HEK293 (cell line): ENCODE results near the gene CLDN7.

ENCODE experiments used
- CTCF ChIA-PET: fragments of 350-600 bp; formaldehyde crosslinking; extraction: SDS; loops from one replicate; lab custom pipeline; 2021; ENCODE audit warnings: antibody characterized with exemption; lab: Yijun Ruan, JAX
- POLR2A ChIA-PET: fragments of 300-600 bp; formaldehyde crosslinking; extraction: SDS; loops from one replicate; lab custom pipeline; 2020; ENCODE audit warnings: antibody characterized with exemption, inconsistent platforms; lab: Yijun Ruan, JAX
- H3K27ac ChIP-seq: fragments of 200-500 bp; sonication (Bioruptor generic); 2 replicates; pipeline ENCODE4 v1.5.1; 2014; ENCODE audit warnings: low read depth, low read length, control low read depth, inconsistent platforms; ENCODE audit errors: extremely low read depth
- H3K36me3 ChIP-seq, 2 experiments: fragments of 200-500 bp in 1 of 2; sonication (Bioruptor generic) in 1 of 2; 1 replicate in 1 of 2; 2 replicates in 1 of 2; pipeline ENCODE4 v1.5.1; 2014 to 2017; ENCODE audit warnings: inconsistent platforms in 2 of 2, low read length in 2 of 2; ENCODE audit not compliant: control insufficient read depth in 2 of 2, insufficient read depth in 1 of 2
- H3K4me1 ChIP-seq: fragments of 200-500 bp; sonication (Bioruptor generic); 2 replicates; pipeline ENCODE4 v1.5.1; 2014; ENCODE audit warnings: mild to moderate bottlenecking, low read length, inconsistent platforms; ENCODE audit not compliant: control insufficient read depth, insufficient read depth
- H3K4me3 ChIP-seq: 2 replicates; pipeline ENCODE4 v1.5.1; 2011; ENCODE audit warnings: low read depth, mild to moderate bottlenecking, control low read depth, low read length, moderate library complexity
- H3K9me3 ChIP-seq: fragments of 200-500 bp; sonication (Bioruptor generic); 2 replicates; pipeline ENCODE4 v1.5.1; 2014; ENCODE audit warnings: low read depth, low read length, inconsistent platforms; ENCODE audit not compliant: control insufficient read depth, insufficient read depth
- HOXC10 ChIP-seq: sonication (generic); formaldehyde crosslinking; IDR thresholded peaks from 2 replicates; pipeline ENCODE4 v1.8.1; 2023; ENCODE audit warnings: mild to moderate bottlenecking, missing genetic modification reagents
- IKZF3 ChIP-seq: fragments of 450-650 bp; IDR thresholded peaks from 2 replicates; pipeline ENCODE4 v1.5.0; 2018; ENCODE audit warnings: missing biosample characterization, mild to moderate bottlenecking, missing genetic modification characterization, moderate library complexity
- KLF7 ChIP-seq: fragments of 450-650 bp; formaldehyde crosslinking; IDR thresholded peaks from 2 replicates; pipeline ENCODE4 v1.5.1; 2016; ENCODE audit warnings: missing biosample characterization, missing genetic modification characterization, borderline replicate concordance
- KLF8 ChIP-seq: fragments of 450-650 bp; formaldehyde crosslinking; IDR thresholded peaks from 2 replicates; pipeline ENCODE4 v1.5.1; 2016; ENCODE audit warnings: missing biosample characterization, missing genetic modification characterization
- KLF9 ChIP-seq: fragments of 450-650 bp; formaldehyde crosslinking; IDR thresholded peaks from 2 replicates; pipeline ENCODE4 v1.5.1; 2016; ENCODE audit warnings: missing biosample characterization, missing genetic modification characterization, low read depth
- PRDM1 ChIP-seq: fragments of 450-650 bp; formaldehyde crosslinking; IDR thresholded peaks from 2 replicates; pipeline ENCODE4; 2016; ENCODE audit warnings: missing biosample characterization, missing genetic modification characterization
- SP7 ChIP-seq: fragments of 450-650 bp; formaldehyde crosslinking; IDR thresholded peaks from 2 replicates; pipeline ENCODE4 v1.5.1; 2016; ENCODE audit warnings: missing biosample characterization, missing genetic modification characterization
- ZBTB17 ChIP-seq: fragments of 450-650 bp; formaldehyde crosslinking; IDR thresholded peaks from 2 replicates; pipeline ENCODE4 v1.5.1; 2016; ENCODE audit warnings: missing biosample characterization, missing genetic modification characterization
- ZEB2 ChIP-seq: fragments of 450-650 bp; formaldehyde crosslinking; IDR thresholded peaks from 2 replicates; pipeline ENCODE4 v1.5.1; 2016; ENCODE audit warnings: missing biosample characterization, missing genetic modification characterization
- ZNF175 ChIP-seq: fragments of 450-650 bp; formaldehyde crosslinking; IDR thresholded peaks from 2 replicates; pipeline ENCODE4 v1.5.1; 2016; ENCODE audit warnings: missing biosample characterization, missing genetic modification characterization
- ZNF211 ChIP-seq: fragments of 450-650 bp; formaldehyde crosslinking; IDR thresholded peaks from 2 replicates; pipeline ENCODE4 v1.5.1; 2016; ENCODE audit warnings: low read depth, missing biosample characterization, missing genetic modification characterization
- ZNF394 ChIP-seq: fragments of 450-650 bp; formaldehyde crosslinking; IDR thresholded peaks from 2 replicates; pipeline ENCODE4 v1.5.1; 2016; ENCODE audit warnings: missing biosample characterization, missing genetic modification characterization, mild to moderate bottlenecking, moderate library complexity, borderline replicate concordance
- ZNF426 ChIP-seq: fragments of 450-650 bp; formaldehyde crosslinking; IDR thresholded peaks from 2 replicates; pipeline ENCODE4 v1.5.1; 2017; ENCODE audit warnings: missing biosample characterization, missing genetic modification characterization, mild to moderate bottlenecking, inconsistent platforms, moderate library complexity
- ZNF549 ChIP-seq: fragments of 450-650 bp; IDR thresholded peaks from 2 replicates; pipeline ENCODE4 v1.5.1; 2018; ENCODE audit warnings: missing biosample characterization, missing genetic modification characterization, mild to moderate bottlenecking, inconsistent platforms, moderate library complexity
- ZNF571 ChIP-seq: fragments of 450-650 bp; formaldehyde crosslinking; IDR thresholded peaks from 2 replicates; pipeline ENCODE4 v1.5.0; 2017; ENCODE audit warnings: missing biosample characterization, missing genetic modification characterization
- ZNF610 ChIP-seq: fragments of 450-650 bp; formaldehyde crosslinking; IDR thresholded peaks from 2 replicates; pipeline ENCODE4 v1.5.1; 2016; ENCODE audit warnings: missing biosample characterization, missing genetic modification characterization, borderline replicate concordance
- TF ChIP-seq, protein P1 (sequence below): fragments of 450-650 bp; formaldehyde crosslinking; IDR thresholded peaks from 2 replicates; pipeline ENCODE4 v1.5.1; 2016; ENCODE audit warnings: missing biosample characterization, missing genetic modification characterization
- TF ChIP-seq, protein P2 (sequence below): fragments of 450-650 bp; formaldehyde crosslinking; IDR thresholded peaks from 2 replicates; pipeline ENCODE4 v1.5.1; 2016; ENCODE audit warnings: missing biosample characterization, missing genetic modification characterization
- TF ChIP-seq, protein P3 (sequence below): fragments of 450-650 bp; formaldehyde crosslinking; IDR thresholded peaks from 2 replicates; pipeline ENCODE4 v1.5.1; 2017; ENCODE audit warnings: missing biosample characterization, missing genetic modification characterization
- TF ChIP-seq, protein P4 (sequence below): fragments of 450-650 bp; formaldehyde crosslinking; IDR thresholded peaks from 2 replicates; pipeline ENCODE4 v1.5.1; 2016; ENCODE audit warnings: missing biosample characterization, missing genetic modification characterization
- TF ChIP-seq, protein P5 (sequence below): fragments of 450-650 bp; formaldehyde crosslinking; IDR thresholded peaks from 2 replicates; pipeline ENCODE4 v1.5.1; 2016; ENCODE audit warnings: missing biosample characterization, missing genetic modification characterization
- TF ChIP-seq, protein P6 (sequence below): fragments of 450-650 bp; formaldehyde crosslinking; IDR thresholded peaks from 2 replicates; pipeline ENCODE4 v1.5.1; 2016; ENCODE audit warnings: missing biosample characterization, missing genetic modification characterization, borderline replicate concordance

Gene CLDN7

DNA sequence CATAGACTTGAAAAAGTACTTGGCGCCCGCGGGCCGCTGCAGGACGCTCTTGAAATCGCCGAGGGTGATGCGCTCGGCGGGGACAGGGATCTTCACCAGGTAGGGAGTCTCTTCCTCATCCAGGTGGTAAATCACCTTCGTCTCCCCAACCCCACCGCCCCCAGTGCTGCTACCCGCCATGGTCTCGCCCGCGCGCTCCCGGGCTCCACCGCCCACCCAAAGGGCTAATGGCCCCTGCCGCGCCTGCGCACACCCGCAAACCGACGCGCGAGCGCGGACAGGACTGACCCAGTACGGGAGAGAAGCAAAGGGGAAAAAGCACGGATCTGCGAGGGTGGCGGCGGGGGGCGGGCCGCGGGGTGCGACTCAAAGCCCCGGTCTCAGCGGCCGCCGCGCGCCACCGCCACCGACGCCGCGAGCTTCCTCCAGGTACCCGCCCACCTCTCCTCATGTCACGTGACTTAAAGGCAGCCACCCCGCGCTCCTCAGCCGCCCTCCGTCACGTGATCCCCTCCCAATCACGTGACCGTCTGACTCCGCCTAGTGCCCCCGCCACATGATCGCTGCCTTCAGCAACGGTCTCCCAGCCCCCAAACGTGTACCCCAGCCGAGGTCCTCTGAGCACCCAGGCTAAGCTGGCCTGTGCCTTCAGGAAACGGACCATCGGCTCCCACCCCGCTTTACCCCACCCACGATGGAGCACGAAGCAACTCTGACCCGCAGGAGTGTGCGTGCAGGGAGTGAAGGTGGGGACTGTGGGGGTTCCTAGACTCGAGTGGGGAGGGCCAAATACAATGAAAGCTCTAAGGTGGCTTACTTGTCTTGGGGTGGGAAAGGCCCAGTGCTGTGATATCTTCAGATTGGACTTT is 28.0 kb downstream of the CLDN7 start, which contains the start of gene DVL2:
Gene DVL2, minus strand, starts transcription at position 435 of the 869 bp plus-strand sequence. Its CDS starts 255 bp downstream, at position 180.
- CTCF ChIA-PET = interaction anchor here (0.7 to 1.6 kb wide), 2 partner anchors 14 to 554 kb away, joined by 3 to 6 read pairs; partner anchors contain the start of genes ACADVL and DLG4
- POLR2A ChIA-PET = interaction anchor here (0.6 to 14.2 kb wide), 16 partner anchors 8 to 471 kb away, joined by 3 to 284 read pairs (median 3); partner anchors contain the start of genes ACADVL, CTDNEP1, DLG4 and GABARAP
- Histone ChIP-seq H3K9me3 (no peaks in the 10 kb centered on the region), H3K4me3 (peak within 1 kb of the TSS; percentile 87), H3K36me3 (peaks cover 18 to 52% of the 10 kb centered on the region in 2 experiments), H3K27ac (peak within 1 kb of the TSS; percentile 82), H3K4me1 (peaks cover 7% of the 10 kb centered on the region; the same call in 1 of the 2 replicates)
- TF ChIP-seq KLF8 (tag by site-specific recombination) = peak; percentile 100
- TF ChIP-seq ZNF426 (tag by site-specific recombination) = no peak
- TF ChIP-seq ZNF175 (tag by site-specific recombination) = peak; percentile 99; the same call in 1 of the 2 replicates
- TF ChIP-seq, protein P1, sequence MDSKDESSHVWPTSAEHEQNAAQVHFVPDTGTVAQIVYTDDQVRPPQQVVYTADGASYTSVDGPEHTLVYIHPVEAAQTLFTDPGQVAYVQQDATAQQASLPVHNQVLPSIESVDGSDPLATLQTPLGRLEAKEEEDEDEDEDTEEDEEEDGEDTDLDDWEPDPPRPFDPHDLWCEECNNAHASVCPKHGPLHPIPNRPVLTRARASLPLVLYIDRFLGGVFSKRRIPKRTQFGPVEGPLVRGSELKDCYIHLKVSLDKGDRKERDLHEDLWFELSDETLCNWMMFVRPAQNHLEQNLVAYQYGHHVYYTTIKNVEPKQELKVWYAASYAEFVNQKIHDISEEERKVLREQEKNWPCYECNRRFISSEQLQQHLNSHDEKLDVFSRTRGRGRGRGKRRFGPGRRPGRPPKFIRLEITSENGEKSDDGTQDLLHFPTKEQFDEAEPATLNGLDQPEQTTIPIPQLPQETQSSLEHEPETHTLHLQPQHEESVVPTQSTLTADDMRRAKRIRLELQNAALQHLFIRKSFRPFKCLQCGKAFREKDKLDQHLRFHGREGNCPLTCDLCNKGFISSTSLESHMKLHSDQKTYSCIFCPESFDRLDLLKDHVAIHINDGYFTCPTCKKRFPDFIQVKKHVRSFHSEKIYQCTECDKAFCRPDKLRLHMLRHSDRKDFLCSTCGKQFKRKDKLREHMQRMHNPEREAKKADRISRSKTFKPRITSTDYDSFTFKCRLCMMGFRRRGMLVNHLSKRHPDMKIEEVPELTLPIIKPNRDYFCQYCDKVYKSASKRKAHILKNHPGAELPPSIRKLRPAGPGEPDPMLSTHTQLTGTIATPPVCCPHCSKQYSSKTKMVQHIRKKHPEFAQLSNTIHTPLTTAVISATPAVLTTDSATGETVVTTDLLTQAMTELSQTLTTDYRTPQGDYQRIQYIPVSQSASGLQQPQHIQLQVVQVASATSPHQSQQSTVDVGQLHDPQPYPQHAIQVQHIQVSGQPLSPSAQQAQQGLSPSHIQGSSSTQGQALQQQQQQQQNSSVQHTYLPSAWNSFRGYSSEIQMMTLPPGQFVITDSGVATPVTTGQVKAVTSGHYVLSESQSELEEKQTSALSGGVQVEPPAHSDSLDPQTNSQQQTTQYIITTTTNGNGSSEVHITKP (tag by site-specific recombination) = peak; percentile 99
- TF ChIP-seq ZBTB17 (tag by site-specific recombination) = peak; percentile 44; the same call in 1 of the 2 replicates
- TF ChIP-seq SP7 (tag by site-specific recombination) = peak; percentile 91
- TF ChIP-seq ZNF571 = no peak
- no peak for TF ChIP-seq ZNF549 (tag by site-specific recombination)
- 0 out of 2 replicates have a peak, but pooled peaks have one; percentile 42 for TF ChIP-seq ZNF394 (tag by site-specific recombination)
- TF ChIP-seq PRDM1 (tag by site-specific recombination) = peak; percentile 20; the same call in 1 of the 2 replicates
- TF ChIP-seq, protein P2, sequence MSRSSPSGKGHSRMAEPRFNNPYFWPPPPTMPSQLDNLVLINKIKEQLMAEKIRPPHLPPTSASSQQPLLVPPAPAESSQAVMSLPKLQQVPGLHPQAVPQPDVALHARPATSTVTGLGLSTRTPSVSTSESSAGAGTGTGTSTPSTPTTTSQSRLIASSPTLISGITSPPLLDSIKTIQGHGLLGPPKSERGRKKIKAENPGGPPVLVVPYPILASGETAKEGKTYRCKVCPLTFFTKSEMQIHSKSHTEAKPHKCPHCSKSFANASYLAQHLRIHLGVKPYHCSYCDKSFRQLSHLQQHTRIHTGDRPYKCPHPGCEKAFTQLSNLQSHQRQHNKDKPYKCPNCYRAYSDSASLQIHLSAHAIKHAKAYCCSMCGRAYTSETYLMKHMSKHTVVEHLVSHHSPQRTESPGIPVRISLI (tag by site-specific recombination) = no peak
- TF ChIP-seq, protein P3, sequence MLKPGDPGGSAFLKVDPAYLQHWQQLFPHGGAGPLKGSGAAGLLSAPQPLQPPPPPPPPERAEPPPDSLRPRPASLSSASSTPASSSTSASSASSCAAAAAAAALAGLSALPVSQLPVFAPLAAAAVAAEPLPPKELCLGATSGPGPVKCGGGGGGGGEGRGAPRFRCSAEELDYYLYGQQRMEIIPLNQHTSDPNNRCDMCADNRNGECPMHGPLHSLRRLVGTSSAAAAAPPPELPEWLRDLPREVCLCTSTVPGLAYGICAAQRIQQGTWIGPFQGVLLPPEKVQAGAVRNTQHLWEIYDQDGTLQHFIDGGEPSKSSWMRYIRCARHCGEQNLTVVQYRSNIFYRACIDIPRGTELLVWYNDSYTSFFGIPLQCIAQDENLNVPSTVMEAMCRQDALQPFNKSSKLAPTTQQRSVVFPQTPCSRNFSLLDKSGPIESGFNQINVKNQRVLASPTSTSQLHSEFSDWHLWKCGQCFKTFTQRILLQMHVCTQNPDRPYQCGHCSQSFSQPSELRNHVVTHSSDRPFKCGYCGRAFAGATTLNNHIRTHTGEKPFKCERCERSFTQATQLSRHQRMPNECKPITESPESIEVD (tag by site-specific recombination) = no peak; the same call in 1 of the 2 replicates
- TF ChIP-seq, protein P4, sequence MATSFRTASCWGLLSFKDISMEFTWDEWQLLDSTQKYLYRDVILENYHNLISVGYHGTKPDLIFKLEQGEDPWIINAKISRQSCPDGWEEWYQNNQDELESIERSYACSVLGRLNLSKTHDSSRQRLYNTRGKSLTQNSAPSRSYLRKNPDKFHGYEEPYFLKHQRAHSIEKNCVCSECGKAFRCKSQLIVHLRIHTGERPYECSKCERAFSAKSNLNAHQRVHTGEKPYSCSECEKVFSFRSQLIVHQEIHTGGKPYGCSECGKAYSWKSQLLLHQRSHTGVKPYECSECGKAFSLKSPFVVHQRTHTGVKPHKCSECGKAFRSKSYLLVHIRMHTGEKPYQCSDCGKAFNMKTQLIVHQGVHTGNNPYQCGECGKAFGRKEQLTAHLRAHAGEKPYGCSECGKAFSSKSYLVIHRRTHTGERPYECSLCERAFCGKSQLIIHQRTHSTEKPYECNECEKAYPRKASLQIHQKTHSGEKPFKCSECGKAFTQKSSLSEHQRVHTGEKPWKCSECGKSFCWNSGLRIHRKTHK (tag by site-specific recombination) = no peak
- TF ChIP-seq ZNF610 = peak; percentile 92
- TF ChIP-seq, protein P5, sequence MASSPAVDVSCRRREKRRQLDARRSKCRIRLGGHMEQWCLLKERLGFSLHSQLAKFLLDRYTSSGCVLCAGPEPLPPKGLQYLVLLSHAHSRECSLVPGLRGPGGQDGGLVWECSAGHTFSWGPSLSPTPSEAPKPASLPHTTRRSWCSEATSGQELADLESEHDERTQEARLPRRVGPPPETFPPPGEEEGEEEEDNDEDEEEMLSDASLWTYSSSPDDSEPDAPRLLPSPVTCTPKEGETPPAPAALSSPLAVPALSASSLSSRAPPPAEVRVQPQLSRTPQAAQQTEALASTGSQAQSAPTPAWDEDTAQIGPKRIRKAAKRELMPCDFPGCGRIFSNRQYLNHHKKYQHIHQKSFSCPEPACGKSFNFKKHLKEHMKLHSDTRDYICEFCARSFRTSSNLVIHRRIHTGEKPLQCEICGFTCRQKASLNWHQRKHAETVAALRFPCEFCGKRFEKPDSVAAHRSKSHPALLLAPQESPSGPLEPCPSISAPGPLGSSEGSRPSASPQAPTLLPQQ (tag by site-specific recombination) = peak; percentile 77
- TF ChIP-seq KLF7 (tag by site-specific recombination) = peak; percentile 90; the same call in 1 of the 2 replicates
- TF ChIP-seq, protein P6, sequence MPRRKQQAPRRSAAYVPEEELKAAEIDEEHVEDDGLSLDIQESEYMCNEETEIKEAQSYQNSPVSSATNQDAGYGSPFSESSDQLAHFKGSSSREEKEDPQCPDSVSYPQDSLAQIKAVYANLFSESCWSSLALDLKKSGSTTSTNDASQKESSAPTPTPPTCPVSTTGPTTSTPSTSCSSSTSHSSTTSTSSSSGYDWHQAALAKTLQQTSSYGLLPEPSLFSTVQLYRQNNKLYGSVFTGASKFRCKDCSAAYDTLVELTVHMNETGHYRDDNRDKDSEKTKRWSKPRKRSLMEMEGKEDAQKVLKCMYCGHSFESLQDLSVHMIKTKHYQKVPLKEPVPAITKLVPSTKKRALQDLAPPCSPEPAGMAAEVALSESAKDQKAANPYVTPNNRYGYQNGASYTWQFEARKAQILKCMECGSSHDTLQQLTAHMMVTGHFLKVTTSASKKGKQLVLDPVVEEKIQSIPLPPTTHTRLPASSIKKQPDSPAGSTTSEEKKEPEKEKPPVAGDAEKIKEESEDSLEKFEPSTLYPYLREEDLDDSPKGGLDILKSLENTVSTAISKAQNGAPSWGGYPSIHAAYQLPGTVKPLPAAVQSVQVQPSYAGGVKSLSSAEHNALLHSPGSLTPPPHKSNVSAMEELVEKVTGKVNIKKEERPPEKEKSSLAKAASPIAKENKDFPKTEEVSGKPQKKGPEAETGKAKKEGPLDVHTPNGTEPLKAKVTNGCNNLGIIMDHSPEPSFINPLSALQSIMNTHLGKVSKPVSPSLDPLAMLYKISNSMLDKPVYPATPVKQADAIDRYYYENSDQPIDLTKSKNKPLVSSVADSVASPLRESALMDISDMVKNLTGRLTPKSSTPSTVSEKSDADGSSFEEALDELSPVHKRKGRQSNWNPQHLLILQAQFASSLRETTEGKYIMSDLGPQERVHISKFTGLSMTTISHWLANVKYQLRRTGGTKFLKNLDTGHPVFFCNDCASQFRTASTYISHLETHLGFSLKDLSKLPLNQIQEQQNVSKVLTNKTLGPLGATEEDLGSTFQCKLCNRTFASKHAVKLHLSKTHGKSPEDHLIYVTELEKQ = no peak
- TF ChIP-seq IKZF3 = no peak; the same call in 1 of the 2 replicates
- TF ChIP-seq ZEB2 (tag by site-specific recombination) = peak; percentile 87
- peak; percentile 99 for TF ChIP-seq KLF9 (tag by site-specific recombination)
- TF ChIP-seq ZNF211 (tag by site-specific recombination) = no peak
- TF ChIP-seq HOXC10 (CRISPR knock-in tag) = no peak
